WERI-Rb-1 (cell line): ENCODE measurements around the gene PRKCB.

Experiments used
- DNase-seq: peaks from one replicate; pipeline ENCODE4 v3.0.0-alpha.2; 2020
- H3K27ac ChIP-seq: fragments of 250-450 bp; sonication (Bioruptor Pico); 2 replicates; pipeline ENCODE4 v1.5.1; 2020; ENCODE audit warnings: mild to moderate bottlenecking, moderate library complexity
- H3K27me3 ChIP-seq: fragments of 250-450 bp; sonication (Bioruptor Pico); 2 replicates; pipeline ENCODE4 v1.5.1; 2021; ENCODE audit warnings: mild to moderate bottlenecking, low read depth, moderate library complexity; ENCODE audit not compliant: insufficient read depth, severe bottlenecking
- H3K36me3 ChIP-seq: fragments of 250-450 bp; sonication (Bioruptor Pico); 2 replicates; pipeline ENCODE4 v1.5.1; 2020; ENCODE audit warnings: mild to moderate bottlenecking, moderate library complexity
- H3K4me3 ChIP-seq: 2 replicates; pipeline ENCODE4 v1.5.1; 2011; ENCODE audit warnings: low read depth, mild to moderate bottlenecking, control low read depth, low read length
- H3K9me3 ChIP-seq: fragments of 250-450 bp; sonication (Bioruptor Pico); 2 replicates; pipeline ENCODE4 v1.5.1; 2021; ENCODE audit warnings: mild to moderate bottlenecking, moderate library complexity; ENCODE audit not compliant: severe bottlenecking
- CTCF ChIP-seq: IDR thresholded peaks from 2 replicates; pipeline ENCODE4 v1.5.1; 2011; ENCODE audit warnings: low read depth, mild to moderate bottlenecking, control low read depth, inconsistent platforms, low read length

PRKCB gene

GRCh38 chr16:23920899-23921298, 85.1 kb downstream of the PRKCB start:
- no peak for DNase-seq
- H3K27ac ChIP-seq, result no peak overlapping the region
- no peaks in the 10 kb centered on the region for H3K36me3 ChIP-seq
- no peak for TF ChIP-seq CTCF
- no peak overlapping the region for H3K4me3 ChIP-seq
- H3K9me3 ChIP-seq, result no peaks in the 10 kb centered on the region
- H3K27me3 ChIP-seq, result peaks cover 6% of the 10 kb centered on the region

GRCh38 chr16:23922406-23922805, 86.6 kb downstream of the PRKCB start:
- TF ChIP-seq CTCF, result no peak
- Histone ChIP-seq H3K27me3 (peaks cover 6% of the 10 kb centered on the region), H3K27ac (no peak overlapping the region), H3K9me3 (no peaks in the 10 kb centered on the region), H3K36me3 (no peaks in the 10 kb centered on the region), H3K4me3 (no peak overlapping the region)
- DNase-seq, result no peak

GRCh38 chr16:23924128-23924527, 88.3 kb downstream of the PRKCB start:
- no peak overlapping the region for H3K4me3 ChIP-seq

GRCh38 chr16:23927796-23928195, 92.0 kb downstream of the PRKCB start:
- no peak for TF ChIP-seq CTCF
- no peaks in the 10 kb centered on the region for H3K9me3 ChIP-seq
- peaks cover 14% of the 10 kb centered on the region for H3K27me3 ChIP-seq
- no peak overlapping the region for H3K27ac ChIP-seq
- H3K4me3 ChIP-seq, result no peak overlapping the region
- DNase-seq, result no peak
- no peaks in the 10 kb centered on the region for H3K36me3 ChIP-seq

More at GRCh38 chr16:23924128-23924527, 88.3 kb downstream of the PRKCB start:
- H3K27me3 ChIP-seq, result peaks cover 6% of the 10 kb centered on the region
- no peaks in the 10 kb centered on the region for H3K9me3 ChIP-seq
- no peak for DNase-seq
- no peak overlapping the region for H3K27ac ChIP-seq
- no peak for TF ChIP-seq CTCF
- no peaks in the 10 kb centered on the region for H3K36me3 ChIP-seq

GRCh38 chr16:23929237-23929636, 93.5 kb downstream of the PRKCB start:
- Histone ChIP-seq H3K36me3 (no peaks in the 10 kb centered on the region), H3K27me3 (peaks cover 14% of the 10 kb centered on the region)
- DNase-seq, result no peak

More at GRCh38 chr16:23929237-23929636, 93.5 kb downstream of the PRKCB start:
- Histone ChIP-seq H3K27ac (no peak overlapping the region), H3K4me3 (no peak overlapping the region), H3K9me3 (no peaks in the 10 kb centered on the region)
- TF ChIP-seq CTCF, result no peak
